Aorta (tissue), 5 donors: ENCODE measurements around the gene FHIP1B. TPM values are rescaled to one million over a fixed set of nuclear protein-coding genes. Genes with fewer than 3 reads are reported as not detected.

ENCODE experiments used
- ATAC-seq: fragments of 200-7000 bp; cut with Tn5 transposase; one replicate; pipeline ENCODE4 v1.9.1; 2022; ENCODE audit warnings: moderate library complexity; ENCODE audit not compliant: low FRiP score
- DNase-seq, 2 donors: peaks; one replicate each; pipeline ENCODE4 v3.0.0-alpha.2; 2020
- H3K27ac ChIP-seq, 2 donors: one replicate each; pipeline ENCODE4 v1.5.1; 2013; ENCODE audit warnings: low read length in 2 of 2, mild to moderate bottlenecking in 2 of 2, moderate library complexity in 2 of 2, control low read depth in 1 of 2, inconsistent platforms in 1 of 2, low read depth in 1 of 2
- H3K27me3 ChIP-seq, 2 donors: one replicate each; pipeline ENCODE4 v1.6.1; 2013; ENCODE audit warnings: control low read depth in 1 of 2, low read length in 1 of 2, mild to moderate bottlenecking in 1 of 2, moderate library complexity in 1 of 2; ENCODE audit not compliant: insufficient read depth in 2 of 2, control insufficient read depth in 1 of 2
- H3K36me3 ChIP-seq, 2 donors: one replicate each; pipeline ENCODE4 v1.6.1; 2013; ENCODE audit warnings: control low read depth in 1 of 2, low read length in 1 of 2, mild to moderate bottlenecking in 1 of 2; ENCODE audit not compliant: insufficient read depth in 2 of 2, control insufficient read depth in 1 of 2
- H3K4me1 ChIP-seq, 2 donors: one replicate each; pipeline ENCODE4 v1.6.1; 2013; ENCODE audit warnings: low read length in 2 of 2, control low read depth in 1 of 2, mild to moderate bottlenecking in 1 of 2, moderate library complexity in 1 of 2; ENCODE audit not compliant: insufficient read depth in 2 of 2, control insufficient read depth in 1 of 2
- H3K4me3 ChIP-seq, 2 donors: one replicate each; pipeline ENCODE4 v1.5.1; 2013; ENCODE audit warnings: low read length in 2 of 2, control low read depth in 1 of 2, mild to moderate bottlenecking in 1 of 2
- H3K9me3 ChIP-seq: one replicate; pipeline ENCODE4 v1.6.1; 2013; ENCODE audit warnings: mild to moderate bottlenecking, low read length; ENCODE audit not compliant: control insufficient read depth
- WGBS, 2 donors: extraction: QIAGEN DNeasy Blood & Tissue Kit; methylation state at CpG; one replicate each; pipeline ENCODE4 v1.1.7; 2013; 5-methylcytosine and 5-hydroxymethylcytosine counted together
- intact Hi-C, 2 donors: fragments of 100-400 bp; cut with DNase I; formaldehyde crosslinking; loops; one replicate each; pipeline versions ENCODE4 v1.14.2 to v1.15.0; 2022
- polyA plus RNA-seq, 2 donors: library from polyadenylated mRNA; stranded (reverse); fragments of 200-250 nt; gene quantifications; one replicate each; pipeline ENCODE4 v1.2.3, GENCODE V29; 2013
- total RNA-seq, 2 donors: library from RNA; stranded (reverse); fragmentation: NEBNext Ultra II Directional; extraction: Animal tissue kit (Norgen Biotek cat#: 25700); gene quantifications; one replicate each; pipeline ENCODE4 v1.2.1, GENCODE V29; 2021
- donor health status: healthy with polysubstance abuse.
- donor health status: Bipolar disorder and iron deficiency.
- donor health status: DM: no; HTN: no; CAD: no.
- donor health status: DM: no; HTN: no; CAD: no.
- donor health status: DM: yes; HTN: yes; CAD: no.

Gene FHIP1B
- total and polyA plus RNA-seq, 4 donors: 9.0 to 82.1 (median 32.9) TPM

- Histone ChIP-seq H3K36me3 (peaks cover 0 to 4% of the 10 kb centered on the region in 2 donors), H3K9me3 (no peaks in the 10 kb centered on the region), H3K27me3 (no peaks in the 10 kb centered on the region), H3K4me1 (no peaks in the 10 kb centered on the region), H3K27ac (no peak overlapping the region), H3K4me3 (no peak overlapping the region)
- ATAC-seq (no peak), DNase-seq (no peak)
- WGBS, 2 donors: 63 to 79% methylated on average over 1 of the region's 1 CpG
- intact Hi-C loops: no loop called here
These were observed 32.4 kb downstream of the FHIP1B start for GRCh38 chr11:6202041-6202440.

GRCh38 chr11:6201481-6201880 is 33.0 kb downstream of the FHIP1B start:
- 80 to 82% methylated on average over 2 of the region's 2 CpGs for WGBS, 2 donors
- Histone ChIP-seq H3K9me3 (no peaks in the 10 kb centered on the region), H3K27ac (no peak overlapping the region), H3K4me3 (no peak overlapping the region), H3K27me3 (no peaks in the 10 kb centered on the region), H3K4me1 (no peaks in the 10 kb centered on the region), H3K36me3 (peaks cover 0 to 4% of the 10 kb centered on the region in 2 donors)
- no peak for ATAC-seq
- no peak for DNase-seq
- intact Hi-C loops: no loop called here

- intact Hi-C loops: no loop called here
- no peak overlapping the region for H3K27ac ChIP-seq
- H3K27me3 ChIP-seq: no peaks in the 10 kb centered on the region
- peaks cover 0 to 4% of the 10 kb centered on the region in 2 donors for H3K36me3 ChIP-seq
- peak in 1 of 2 donors; percentile 88 for DNase-seq
- H3K9me3 ChIP-seq: no peaks in the 10 kb centered on the region
- 80 to 86% methylated on average over 4 of the region's 4 CpGs for WGBS, 2 donors
- ATAC-seq: no peak
- no peak overlapping the region for H3K4me3 ChIP-seq
- no peaks in the 10 kb centered on the region for H3K4me1 ChIP-seq
These were observed 33.5 kb downstream of the FHIP1B start for GRCh38 chr11:6200975-6201374.

- H3K36me3 ChIP-seq: no peaks in the 10 kb centered on the region
- H3K4me3 ChIP-seq: no peak within 1 kb of the TSS
- no peak within 1 kb of the TSS for H3K27ac ChIP-seq
- 98 to 99% methylated on average over 5 of the region's 5 CpGs for WGBS, 2 donors
- ATAC-seq (no peak), DNase-seq (no peak)
- H3K27me3 ChIP-seq: no peaks in the 10 kb centered on the region
- intact Hi-C loops: no loop called here
- no peaks in the 10 kb centered on the region for H3K4me1 ChIP-seq
- no peaks in the 10 kb centered on the region for H3K9me3 ChIP-seq
These were observed 35.1 kb downstream of the FHIP1B start, which contains the start of gene OR52W1 for GRCh38 chr11:6199174-6199810. Gene OR52W1 (plus strand): TSS chr11:6199224. CDS start chr11:6199224, 0 bp downstream.

- H3K27me3 ChIP-seq: no peaks in the 10 kb centered on the region
- WGBS, 2 donors: 80 to 81% methylated on average over 4 of the region's 4 CpGs
- no peaks in the 10 kb centered on the region for H3K4me1 ChIP-seq
These were observed 36.8 kb downstream of the FHIP1B start for GRCh38 chr11:6197466-6198200.

GRCh38 chr11:6196396-6196795 is 38.0 kb downstream of the FHIP1B start:
- no peak overlapping the region for H3K4me3 ChIP-seq
- no peaks in the 10 kb centered on the region for H3K36me3 ChIP-seq
- intact Hi-C loops: no loop called here
- no peaks in the 10 kb centered on the region for H3K4me1 ChIP-seq
- no peak for DNase-seq
- no peak for ATAC-seq
- no peaks in the 10 kb centered on the region for H3K27me3 ChIP-seq
- WGBS, 2 donors: 61 to 63% methylated on average over 4 of the region's 4 CpGs
- no peaks in the 10 kb centered on the region for H3K9me3 ChIP-seq
- H3K27ac ChIP-seq: no peak overlapping the region

More at GRCh38 chr11:6197466-6198200, 36.8 kb downstream of the FHIP1B start:
- intact Hi-C loops: no loop called here
- DNase-seq (no peak), ATAC-seq (no peak)
- H3K9me3 ChIP-seq: no peaks in the 10 kb centered on the region
- no peaks in the 10 kb centered on the region for H3K36me3 ChIP-seq
- no peak overlapping the region for H3K4me3 ChIP-seq
- H3K27ac ChIP-seq: no peak overlapping the region

GRCh38 chr11:6194065-6194581 is 40.3 kb downstream of the FHIP1B start:
- no peaks in the 10 kb centered on the region for H3K27me3 ChIP-seq
- no peaks in the 10 kb centered on the region for H3K9me3 ChIP-seq
- H3K36me3 ChIP-seq: no peaks in the 10 kb centered on the region
- no peaks in the 10 kb centered on the region for H3K4me1 ChIP-seq
- no peak overlapping the region for H3K27ac ChIP-seq
- DNase-seq (no peak), ATAC-seq (no peak)
- intact Hi-C loops: no loop called here
- no peak overlapping the region for H3K4me3 ChIP-seq
- WGBS, 2 donors: 73 to 80% methylated on average over 1 of the region's 1 CpG

- no peak for ATAC-seq
- intact Hi-C loops: no loop called here
These were observed 42.7 kb downstream of the FHIP1B start for GRCh38 chr11:6191742-6192141.

GRCh38 chr11:6175440-6175839 is 59.0 kb downstream of the FHIP1B start:
- Histone ChIP-seq H3K4me1 (no peaks in the 10 kb centered on the region), H3K27ac (no peak overlapping the region), H3K9me3 (no peaks in the 10 kb centered on the region), H3K27me3 (no peaks in the 10 kb centered on the region), H3K4me3 (no peak overlapping the region), H3K36me3 (no peaks in the 10 kb centered on the region)
- 65 to 70% methylated on average over 2 of the region's 2 CpGs for WGBS, 2 donors
- no peak for ATAC-seq
- intact Hi-C loops: no loop called here
- no peak for DNase-seq

More at GRCh38 chr11:6191742-6192141, 42.7 kb downstream of the FHIP1B start:
- Histone ChIP-seq H3K36me3 (no peaks in the 10 kb centered on the region), H3K27me3 (no peaks in the 10 kb centered on the region), H3K27ac (no peak overlapping the region), H3K4me3 (no peak overlapping the region), H3K9me3 (no peaks in the 10 kb centered on the region), H3K4me1 (no peaks in the 10 kb centered on the region)
- DNase-seq: no peak
